Chondrocyte (in vitro differentiated cells): ENCODE results near the gene TOB1. TPM values are rescaled to one million over a fixed set of nuclear protein-coding genes. Genes with fewer than 3 reads are reported as not detected.

Source experiments
- DNase-seq: peaks from one replicate; pipeline ENCODE4 v3.0.0; 2021; ENCODE audit warnings: mixed read lengths, low spot score
- H3K27ac Mint-ChIP-seq: one replicate; pipeline ENCODE4 v1.8.0; 2021; ENCODE audit warnings: mild to moderate bottlenecking, moderate library complexity, mixed read lengths; ENCODE audit not compliant: unreplicated experiment
- H3K27me3 Mint-ChIP-seq: 2 replicates; pipeline ENCODE4 v1.8.0; 2021; ENCODE audit warnings: low read depth, mixed read lengths
- H3K36me3 Mint-ChIP-seq: 2 replicates; pipeline ENCODE4 v1.8.0; 2021; ENCODE audit warnings: low read depth, mixed read lengths
- H3K4me1 Mint-ChIP-seq: 2 replicates; pipeline ENCODE4 v1.8.0; 2021; ENCODE audit warnings: low read depth, mild to moderate bottlenecking, mixed read lengths
- H3K4me3 Mint-ChIP-seq: one replicate; pipeline ENCODE4 v1.8.0; 2021; ENCODE audit warnings: mild to moderate bottlenecking, moderate library complexity, mixed read lengths; ENCODE audit not compliant: unreplicated experiment
- H3K9me3 Mint-ChIP-seq: 2 replicates; pipeline ENCODE4 v1.8.0; 2021; ENCODE audit warnings: low read depth, mixed read lengths
- total RNA-seq: library from RNA; stranded (reverse); gene quantifications from 3 replicates; pipeline ENCODE4 v1.2.1, GENCODE V29; 2021
- TF ChIP-seq, protein P1 (sequence below): fragments of 200-600 bp; sonication (generic); IDR thresholded peaks from 2 replicates; pipeline ENCODE4 v1.5.0; 2021; ENCODE audit warnings: antibody characterized with exemption, mild to moderate bottlenecking, moderate library complexity

The TOB1 gene
- total RNA-seq, 1 donor from 2014 or later, result 36.6 TPM

DNA sequence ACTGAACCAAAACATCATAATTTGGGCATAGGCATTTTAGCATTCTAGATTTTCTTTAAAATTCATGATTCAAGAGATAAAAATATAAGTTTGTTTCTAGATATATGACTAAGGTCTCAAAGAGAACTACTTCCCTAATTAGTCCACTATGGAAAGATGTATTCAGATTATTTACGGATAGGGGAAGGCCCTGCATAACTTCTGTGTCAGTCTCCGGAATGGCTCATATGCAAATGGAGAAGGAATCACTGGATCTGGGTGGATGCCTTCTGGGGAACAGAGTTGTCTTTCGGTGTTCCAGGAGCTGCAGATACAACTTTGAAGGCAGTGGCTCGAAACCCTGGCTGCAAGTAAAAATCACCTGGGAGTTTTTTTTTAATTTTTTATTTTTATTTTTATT lies 47.9 kb downstream of the TOB1 start:
- Mint-ChIP-seq H3K9me3 (peaks cover 7% of the 10 kb centered on the region), H3K27ac (no peak overlapping the region), H3K36me3 (peaks cover 2% of the 10 kb centered on the region), H3K4me3 (no peak overlapping the region), H3K27me3 (peaks cover 8% of the 10 kb centered on the region), H3K4me1 (peaks cover 8% of the 10 kb centered on the region)
- DNase-seq, result no peak
- TF ChIP-seq, protein P1, sequence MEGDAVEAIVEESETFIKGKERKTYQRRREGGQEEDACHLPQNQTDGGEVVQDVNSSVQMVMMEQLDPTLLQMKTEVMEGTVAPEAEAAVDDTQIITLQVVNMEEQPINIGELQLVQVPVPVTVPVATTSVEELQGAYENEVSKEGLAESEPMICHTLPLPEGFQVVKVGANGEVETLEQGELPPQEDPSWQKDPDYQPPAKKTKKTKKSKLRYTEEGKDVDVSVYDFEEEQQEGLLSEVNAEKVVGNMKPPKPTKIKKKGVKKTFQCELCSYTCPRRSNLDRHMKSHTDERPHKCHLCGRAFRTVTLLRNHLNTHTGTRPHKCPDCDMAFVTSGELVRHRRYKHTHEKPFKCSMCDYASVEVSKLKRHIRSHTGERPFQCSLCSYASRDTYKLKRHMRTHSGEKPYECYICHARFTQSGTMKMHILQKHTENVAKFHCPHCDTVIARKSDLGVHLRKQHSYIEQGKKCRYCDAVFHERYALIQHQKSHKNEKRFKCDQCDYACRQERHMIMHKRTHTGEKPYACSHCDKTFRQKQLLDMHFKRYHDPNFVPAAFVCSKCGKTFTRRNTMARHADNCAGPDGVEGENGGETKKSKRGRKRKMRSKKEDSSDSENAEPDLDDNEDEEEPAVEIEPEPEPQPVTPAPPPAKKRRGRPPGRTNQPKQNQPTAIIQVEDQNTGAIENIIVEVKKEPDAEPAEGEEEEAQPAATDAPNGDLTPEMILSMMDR, result no peak

GRCh38 chr17:50817838-50818237 lies 48.3 kb downstream of the TOB1 start:
- H3K36me3 Mint-ChIP-seq, result peaks cover 2% of the 10 kb centered on the region
- no peak overlapping the region for H3K4me3 Mint-ChIP-seq
- TF ChIP-seq, protein P1, result no peak
- DNase-seq, result no peak
- peaks cover 8% of the 10 kb centered on the region for H3K4me1 Mint-ChIP-seq
- peaks cover 7% of the 10 kb centered on the region for H3K9me3 Mint-ChIP-seq
- peaks cover 8% of the 10 kb centered on the region for H3K27me3 Mint-ChIP-seq
- H3K27ac Mint-ChIP-seq, result no peak overlapping the region

- DNase-seq, result no peak
- H3K4me1 Mint-ChIP-seq, result peaks cover 8% of the 10 kb centered on the region
- H3K4me3 Mint-ChIP-seq, result no peak overlapping the region
- H3K9me3 Mint-ChIP-seq, result peaks cover 4% of the 10 kb centered on the region
- no peak overlapping the region for H3K27ac Mint-ChIP-seq
- TF ChIP-seq, protein P1, result peak; percentile 82
- H3K36me3 Mint-ChIP-seq, result peaks cover 2% of the 10 kb centered on the region
- peaks cover 8% of the 10 kb centered on the region for H3K27me3 Mint-ChIP-seq
These were observed 49.1 kb downstream of the TOB1 start for GRCh38 chr17:50816771-50817751.

- Mint-ChIP-seq H3K4me3 (no peak overlapping the region), H3K27me3 (peaks cover 10% of the 10 kb centered on the region), H3K4me1 (peaks cover 8% of the 10 kb centered on the region), H3K9me3 (peaks cover 4% of the 10 kb centered on the region), H3K36me3 (peaks cover 3% of the 10 kb centered on the region), H3K27ac (no peak overlapping the region)
- TF ChIP-seq, protein P1, result no peak
- DNase-seq, result no peak
These were observed 49.9 kb downstream of the TOB1 start for GRCh38 chr17:50816271-50816670.

- H3K27me3 Mint-ChIP-seq, result peaks cover 14% of the 10 kb centered on the region
- H3K9me3 Mint-ChIP-seq, result peaks cover 4% of the 10 kb centered on the region
- peaks cover 3% of the 10 kb centered on the region for H3K36me3 Mint-ChIP-seq
- no peak overlapping the region for H3K4me3 Mint-ChIP-seq
- no peak overlapping the region for H3K27ac Mint-ChIP-seq
- TF ChIP-seq, protein P1, result no peak
- no peak for DNase-seq
- H3K4me1 Mint-ChIP-seq, result peaks cover 8% of the 10 kb centered on the region
These were observed 50.8 kb downstream of the TOB1 start for GRCh38 chr17:50815400-50815799.
